Measurements from ENCODE around the gene CPT1B. TPM values are rescaled to one million over a fixed set of nuclear protein-coding genes. Genes with fewer than 3 reads are reported as not detected.

Gene CPT1B
- total and polyA plus RNA-seq, 2 of the 8 experiments (the other 6 are each of a cell fraction or from before 2014, with no cell fraction given), result 34.2 to 36.2 TPM

DNA sequence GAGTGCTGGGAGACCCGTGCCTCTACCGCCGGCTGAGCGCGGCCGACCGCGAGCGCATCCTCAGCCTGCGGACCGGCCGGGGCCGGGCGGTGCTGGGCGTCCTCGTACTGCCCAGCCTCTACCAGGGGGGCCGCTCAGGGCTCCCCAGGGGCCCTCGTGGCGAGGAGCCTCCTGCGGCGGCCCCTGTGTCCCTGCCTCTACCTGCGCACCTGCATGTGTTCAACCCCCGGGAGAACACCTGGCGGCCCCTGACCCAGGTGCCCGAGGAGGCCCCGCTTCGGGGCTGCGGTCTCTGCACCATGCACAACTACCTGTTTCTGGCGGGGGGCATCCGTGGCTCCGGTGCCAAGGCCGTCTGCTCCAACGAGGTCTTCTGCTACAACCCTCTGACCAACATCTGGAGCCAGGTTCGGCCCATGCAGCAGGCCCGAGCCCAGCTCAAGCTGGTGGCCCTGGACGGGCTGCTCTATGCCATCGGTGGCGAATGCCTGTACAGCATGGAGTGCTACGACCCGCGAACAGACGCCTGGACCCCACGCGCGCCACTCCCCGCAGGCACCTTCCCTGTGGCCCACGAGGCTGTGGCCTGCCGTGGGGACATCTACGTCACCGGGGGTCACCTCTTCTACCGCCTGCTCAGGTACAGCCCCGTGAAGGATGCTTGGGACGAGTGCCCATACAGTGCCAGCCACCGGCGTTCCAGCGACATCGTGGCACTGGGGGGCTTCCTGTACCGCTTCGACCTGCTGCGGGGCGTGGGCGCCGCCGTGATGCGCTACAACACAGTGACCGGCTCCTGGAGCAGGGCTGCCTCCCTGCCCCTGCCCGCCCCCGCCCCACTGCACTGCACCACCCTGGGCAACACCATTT is 29.1 kb downstream of the CPT1B start:
- Histone ChIP-seq H2BK15ac (ENCODE audit: low read length) (no peak overlapping the region), H2BK5ac (ENCODE audit: low read depth, low read length) (no peak overlapping the region), H2BK20ac (ENCODE audit: low read length) (no peak overlapping the region), H4K91ac (replicated peaks; ENCODE audit: insufficient read length, low read length) (no peak overlapping the region), H3K4ac (replicated peaks; ENCODE audit: insufficient read length, low read depth, low read length) (no peak overlapping the region), H3K79me2 (ENCODE audit: control insufficient read depth in 1 of 2, insufficient read depth in 2 of 2, low read length in 2 of 2) (no peaks in the 10 kb centered on the region), H3K18ac (ENCODE audit: extremely low read depth, low read length) (no peak overlapping the region), H3K4me2 (ENCODE audit: insufficient read depth in 1 of 2, low read depth in 2 of 2, low read length in 2 of 2) (no peak overlapping the region), H4K20me1 (replicated peaks in 1 of 2; ENCODE audit: control insufficient read depth in 1 of 2, insufficient read depth in 2 of 2, low read length in 2 of 2) (no peaks in the 10 kb centered on the region), H4K8ac (ENCODE audit: extremely low read depth, insufficient read depth, low read length) (no peak overlapping the region; the same call in 1 of the 2 replicates), H3K14ac (ENCODE audit: insufficient read length) (no peak overlapping the region), H2BK120ac (replicated peaks; ENCODE audit: low read depth, low read length) (no peak overlapping the region), H3K9me3 (ENCODE audit: insufficient read depth in 2 of 2, low read depth in 1 of 2, low read length in 1 of 2) (no peaks in the 10 kb centered on the region), H2BK12ac (ENCODE audit: low read depth, low read length) (0 out of 2 replicates have a peak overlapping the region, but pooled peaks have one; percentile 2), H3K56ac (replicated peaks; ENCODE audit: insufficient read length, low read depth, low read length) (no peak overlapping the region), H3K9ac (replicated peaks in 1 of 4; ENCODE audit: extremely low read depth in 1 of 4, low read depth in 3 of 4, low read length in 3 of 4) (no peak overlapping the region), H3K23ac (ENCODE audit: insufficient read length) (no peak overlapping the region), H3K27ac (ENCODE audit: low read depth, low read length) (no peak overlapping the region), H2AFZ (ENCODE audit: low read length) (no peak overlapping the region; the same call in 1 of the 2 replicates), H3K4me1 (replicated peaks in 1 of 4; ENCODE audit: control insufficient read depth in 3 of 4, insufficient read depth in 4 of 4, low read length in 3 of 4) (peaks cover 0 to 5% (median 0%) of the 10 kb centered on the region in 4 experiments; a peak in 1 of 7 replicates), H2AK5ac (ENCODE audit: low read depth, low read length) (no peak overlapping the region), H3K79me1 (ENCODE audit: low read depth, low read length) (no peaks in the 10 kb centered on the region), H3K27me3 (replicated peaks in 1 of 4; ENCODE audit: control insufficient read depth in 3 of 4, extremely low read depth in 1 of 4, insufficient read depth in 3 of 4, low read length in 3 of 4) (peaks cover 0 to 13% (median 7%) of the 10 kb centered on the region in 4 experiments; a peak in 5 of 7 replicates), H3K23me2 (ENCODE audit: low read depth, low read length) (no peaks in the 10 kb centered on the region), H4K5ac (ENCODE audit: insufficient read length, low read depth, low read length) (no peak overlapping the region), H3K36me3 (ENCODE audit: control insufficient read depth in 2 of 4, insufficient read depth in 4 of 4, low read length in 3 of 4) (no peaks in the 10 kb centered on the region), H3K4me3 (ENCODE audit: extremely low read depth in 1 of 4, insufficient read depth in 2 of 4, low read depth in 3 of 4, low read length in 4 of 4) (no peak overlapping the region)
- ChIA-PET CTCF (ENCODE audit: partially characterized antibody) (interaction anchor here (0.8 to 2.2 kb wide), 7 partner anchors 14 to 226 kb away, joined by 3 to 9 read pairs (median 3); no protein-coding TSS in a partner anchor), POLR2A (ENCODE audit: partially characterized antibody) (no interaction called here)
- FAIRE-seq (no peak), DNase-seq (ENCODE audit: low read depth in 1 of 2, low spot score in 2 of 2) (peak in 1 of 2 experiments; percentile 56)
- TF ChIP-seq HDAC6 (IDR thresholded peaks at IDR 0.05; ENCODE audit: low read depth, low read length), result no peak
- no peak for TF ChIP-seq KDM5A (IDR thresholded peaks at IDR 0.05; ENCODE audit: low read length)
- no peak for TF ChIP-seq BRCA1 (IDR thresholded peaks at IDR 0.05; ENCODE audit: low read depth, low read length)
- TF ChIP-seq TEAD4 (IDR thresholded peaks at IDR 0.05; ENCODE audit: low read depth, low read length), result no peak
- no peak for TF ChIP-seq KDM4A (IDR thresholded peaks at IDR 0.05; ENCODE audit: low read depth, low read length, severe bottlenecking)
- no peak for TF ChIP-seq RBBP5 (IDR thresholded peaks at IDR 0.05; ENCODE audit: borderline replicate concordance, low read depth, low read length)
- TF ChIP-seq TAF1 (IDR thresholded peaks at IDR 0.05; ENCODE audit: low read depth, low read length), result no peak
- TF ChIP-seq GABPA (IDR thresholded peaks at IDR 0.05; ENCODE audit: borderline replicate concordance, insufficient read depth, low read length), result no peak
- no peak for TF ChIP-seq SP2 (IDR thresholded peaks at IDR 0.05; ENCODE audit: low read length)
- no peak for TF ChIP-seq CHD2 (IDR thresholded peaks at IDR 0.05; ENCODE audit: low read length)
- WGBS, 2 experiments (ENCODE audit: extremely low coverage in 1 of 2, insufficient coverage in 1 of 2, insufficient read length in 1 of 2, insufficient replicate concordance in 2 of 2, low coverage in 1 of 2, low lambda C conversion rate in 2 of 2, missing lambda C conversion rate in 1 of 2), result 91% methylated on average over 51 of the region's 68 CpGs; no CpG with 5 or more reads in 1 of the 2 experiments
